Transverse colon (tissue), 4 donors: ENCODE data around the gene CABP4. TPM values are rescaled to one million over a fixed set of nuclear protein-coding genes. Genes with fewer than 3 reads are reported as not detected.

Experiments
- DNase-seq: peaks from one replicate; pipeline ENCODE4 v3.0.0-alpha.2; 2019
- H3K27ac ChIP-seq, 4 donors: fragments of 200-600 bp; sonication (generic); 2 replicates each; pipeline ENCODE4 v1.5.1; 2016 to 2018; ENCODE audit warnings: inconsistent platforms in 4 of 4
- H3K27me3 ChIP-seq: fragments of 200-600 bp; sonication (generic); 2 replicates; pipeline ENCODE4 v1.5.1; 2017; ENCODE audit warnings: inconsistent platforms
- H3K36me3 ChIP-seq, 4 donors: fragments of 200-600 bp; sonication (generic); 2 replicates each; pipeline ENCODE4 v1.5.1; 2017 to 2019; ENCODE audit warnings: inconsistent platforms in 4 of 4
- H3K4me1 ChIP-seq, 4 donors: fragments of 200-600 bp; sonication (generic); 2 replicates each; pipeline ENCODE4 v1.5.1; 2017 to 2020; ENCODE audit warnings: inconsistent platforms in 4 of 4
- H3K4me3 ChIP-seq, 4 donors: fragments of 200-600 bp; sonication (generic); 1 replicate in 1 of 4; 2 replicates in 3 of 4; pipeline versions ENCODE4 v1.5.1 to v1.6.1; 2017 to 2019; ENCODE audit warnings: inconsistent platforms in 4 of 4
- H3K9me3 ChIP-seq, 2 donors: fragments of 200-600 bp; sonication (generic); 2 replicates each; pipeline ENCODE4 v1.5.1; 2017 to 2019; ENCODE audit warnings: inconsistent platforms in 2 of 2
- EP300 ChIP-seq: sonication (generic); formaldehyde crosslinking; IDR thresholded peaks from one replicate; pipeline ENCODE4 v1.6.1; 2017; ENCODE audit warnings: antibody characterized with exemption, low read depth
- POLR2A ChIP-seq: fragments of 450-650 bp; IDR thresholded peaks from one replicate; pipeline ENCODE4 v1.6.1; 2016; ENCODE audit warnings: antibody characterized with exemption, mild to moderate bottlenecking, moderate library complexity
- POLR2AphosphoS5 ChIP-seq, 3 donors: sonication (generic); formaldehyde crosslinking; IDR thresholded peaks; one replicate each; pipeline ENCODE4 v1.6.1; 2016; ENCODE audit warnings: antibody characterized with exemption in 3 of 3
- WGBS, 2 donors: methylation state at CpG; one replicate each; pipeline ENCODE4 v1.1.5; 2018; ENCODE audit warnings: low coverage in 1 of 2; 5-methylcytosine and 5-hydroxymethylcytosine counted together
- in situ Hi-C, 4 donors: fragments of 200-750 bp; cut with MboI; loops; one replicate each; pipeline versions ENCODE4 v1.15.0 to v1.15.1; 2017; ENCODE audit warnings: low sequenced_read_pairs in 3 of 4, low pct_ligation_motif_present in 1 of 4, low pct_unique_long_range_greater_than_20kb in 1 of 4
- intact Hi-C: fragments of 100-400 bp; cut with DNase I; formaldehyde crosslinking; loops from one replicate; pipeline ENCODE4 v1.15.1; 2023; ENCODE audit warnings: low total_unique reads
- total RNA-seq, 4 donors: library from RNA; depleted of rRNA; stranded (reverse); fragments of >200 nt; gene quantifications; one replicate each; pipeline ENCODE4 v1.1.0, GENCODE V29; 2016
- TF ChIP-seq, protein P1 (sequence below), 5 experiments: fragments of 200-600 bp in 3 of 5; fragments of 450-650 bp in 2 of 5; sonication (generic) in 3 of 5; IDR thresholded peaks; 1 replicate in 2 of 5; 2 replicates in 3 of 5; pipeline ENCODE4 v1.5.1; 2016 to 2017; ENCODE audit warnings: antibody characterized with exemption in 5 of 5, inconsistent platforms in 3 of 5, mild to moderate bottlenecking in 2 of 5, moderate library complexity in 1 of 5

CABP4 gene
- total RNA-seq, 4 donors from 2014 or later: 1.2 to 2.2 TPM; not detected in 2

DNA sequence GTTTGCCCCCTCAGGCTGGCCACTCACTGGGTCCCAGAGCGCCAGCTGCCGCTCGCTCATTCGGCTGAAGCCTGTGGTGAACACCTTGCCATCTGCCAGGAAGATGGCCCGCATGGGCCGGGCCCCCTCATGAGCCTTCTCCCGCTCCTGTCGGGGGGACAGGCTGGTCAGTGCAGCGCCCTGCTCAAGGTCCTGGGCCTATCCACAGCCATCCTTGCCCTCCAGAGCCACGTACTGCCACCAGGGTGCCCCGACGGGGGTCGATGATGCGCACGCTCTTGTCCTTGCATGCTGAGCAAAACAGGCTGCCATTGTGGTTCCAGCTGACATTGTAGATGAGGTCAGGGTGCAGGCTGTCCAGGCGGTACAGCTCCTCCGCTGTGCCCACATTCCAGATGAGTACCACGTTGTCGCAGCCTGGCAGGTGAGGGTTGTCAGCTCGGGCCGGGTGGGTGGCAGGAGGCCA lies 14.0 kb upstream of the CABP4 start:
- Histone ChIP-seq H3K4me3 (no peak overlapping the region), H3K36me3 (no peaks in the 10 kb centered on the region), H3K27me3 (no peaks in the 10 kb centered on the region), H3K27ac (peak overlapping the region in 1 of 4 donors; percentile 83), H3K9me3 (no peaks in the 10 kb centered on the region), H3K4me1 (peaks cover 8 to 53% (median 30%) of the 10 kb centered on the region in 4 donors)
- intact Hi-C loops: no loop called here
- DNase-seq: no peak
- WGBS, 2 donors: 86% methylated on average over 15 of the region's 21 CpGs; no CpG with 5 or more reads in 1 of the 2 donors
- TF ChIP-seq EP300 (no peak), POLR2A (no peak), POLR2AphosphoS5 (IDR thresholded peaks at IDR 0.05) (no peak)
- TF ChIP-seq, protein P1, sequence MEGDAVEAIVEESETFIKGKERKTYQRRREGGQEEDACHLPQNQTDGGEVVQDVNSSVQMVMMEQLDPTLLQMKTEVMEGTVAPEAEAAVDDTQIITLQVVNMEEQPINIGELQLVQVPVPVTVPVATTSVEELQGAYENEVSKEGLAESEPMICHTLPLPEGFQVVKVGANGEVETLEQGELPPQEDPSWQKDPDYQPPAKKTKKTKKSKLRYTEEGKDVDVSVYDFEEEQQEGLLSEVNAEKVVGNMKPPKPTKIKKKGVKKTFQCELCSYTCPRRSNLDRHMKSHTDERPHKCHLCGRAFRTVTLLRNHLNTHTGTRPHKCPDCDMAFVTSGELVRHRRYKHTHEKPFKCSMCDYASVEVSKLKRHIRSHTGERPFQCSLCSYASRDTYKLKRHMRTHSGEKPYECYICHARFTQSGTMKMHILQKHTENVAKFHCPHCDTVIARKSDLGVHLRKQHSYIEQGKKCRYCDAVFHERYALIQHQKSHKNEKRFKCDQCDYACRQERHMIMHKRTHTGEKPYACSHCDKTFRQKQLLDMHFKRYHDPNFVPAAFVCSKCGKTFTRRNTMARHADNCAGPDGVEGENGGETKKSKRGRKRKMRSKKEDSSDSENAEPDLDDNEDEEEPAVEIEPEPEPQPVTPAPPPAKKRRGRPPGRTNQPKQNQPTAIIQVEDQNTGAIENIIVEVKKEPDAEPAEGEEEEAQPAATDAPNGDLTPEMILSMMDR (IDR thresholded peaks at IDR 0.05): no peak
- in situ Hi-C loops: no loop called here

- Histone ChIP-seq H3K27me3 (no peaks in the 10 kb centered on the region), H3K4me3 (peak overlapping the region in 1 of 4 donors; percentile 93), H3K27ac (peak overlapping the region; percentile 94 to 99 (median 97)), H3K36me3 (no peaks in the 10 kb centered on the region), H3K9me3 (no peaks in the 10 kb centered on the region), H3K4me1 (peaks cover 8 to 50% (median 26%) of the 10 kb centered on the region in 4 donors)
- no peak for DNase-seq
- 79% methylated on average over 22 of the region's 28 CpGs; no CpG with 5 or more reads in 1 of the 2 donors for WGBS, 2 donors
- no peak for TF ChIP-seq POLR2AphosphoS5 (IDR thresholded peaks at IDR 0.05)
- no peak for TF ChIP-seq POLR2A
- TF ChIP-seq, protein P1 (IDR thresholded peaks at IDR 0.05): no peak
- TF ChIP-seq EP300: no peak
- intact Hi-C loops: no loop called here
- in situ Hi-C loops: no loop called here
Observed at GRCh38 chr11:67441731-67442351, 13.3 kb upstream of the CABP4 start.

GRCh38 chr11:67442504-67443404 lies 12.4 kb upstream of the CABP4 start:
- in situ Hi-C loops (no loop called here), intact Hi-C loops (no loop called here)
- Histone ChIP-seq H3K27ac (peak overlapping the region; percentile 94 to 99 (median 97)), H3K4me1 (peaks cover 8 to 50% (median 26%) of the 10 kb centered on the region in 4 donors), H3K9me3 (no peaks in the 10 kb centered on the region), H3K4me3 (peak overlapping the region; percentile 87 to 96 (median 92)), H3K27me3 (no peaks in the 10 kb centered on the region), H3K36me3 (no peaks in the 10 kb centered on the region)
- no peak for DNase-seq
- 44% methylated on average over 34 of the region's 45 CpGs; no CpG with 5 or more reads in 1 of the 2 donors for WGBS, 2 donors
- TF ChIP-seq POLR2A: no peak
- TF ChIP-seq, protein P1 (IDR thresholded peaks at IDR 0.05): no peak
- TF ChIP-seq EP300: no peak
- no peak for TF ChIP-seq POLR2AphosphoS5 (IDR thresholded peaks at IDR 0.05)

GRCh38 chr11:67445515-67445914 lies 9.6 kb upstream of the CABP4 start:
- in situ Hi-C loops (no loop called here), intact Hi-C loops (no loop called here)
- TF ChIP-seq EP300 (no peak), POLR2AphosphoS5 (IDR thresholded peaks at IDR 0.05) (no peak), POLR2A (no peak)
- TF ChIP-seq, protein P1 (IDR thresholded peaks at IDR 0.05): no peak
- no peak for DNase-seq
- Histone ChIP-seq H3K4me1 (peaks cover 8 to 37% (median 22%) of the 10 kb centered on the region in 4 donors), H3K27me3 (no peaks in the 10 kb centered on the region), H3K4me3 (no peak overlapping the region), H3K27ac (no peak overlapping the region), H3K36me3 (no peaks in the 10 kb centered on the region), H3K9me3 (no peaks in the 10 kb centered on the region)
- 82 to 90% methylated on average over 2 to 5 of the region's 5 CpGs for WGBS, 2 donors
